ENCODE data around the gene NPLOC4.

GRCh38 chr17:81648013-81648706 lies 11.2 kb upstream of the NPLOC4 start:
- TF ChIP-seq, protein P1, sequence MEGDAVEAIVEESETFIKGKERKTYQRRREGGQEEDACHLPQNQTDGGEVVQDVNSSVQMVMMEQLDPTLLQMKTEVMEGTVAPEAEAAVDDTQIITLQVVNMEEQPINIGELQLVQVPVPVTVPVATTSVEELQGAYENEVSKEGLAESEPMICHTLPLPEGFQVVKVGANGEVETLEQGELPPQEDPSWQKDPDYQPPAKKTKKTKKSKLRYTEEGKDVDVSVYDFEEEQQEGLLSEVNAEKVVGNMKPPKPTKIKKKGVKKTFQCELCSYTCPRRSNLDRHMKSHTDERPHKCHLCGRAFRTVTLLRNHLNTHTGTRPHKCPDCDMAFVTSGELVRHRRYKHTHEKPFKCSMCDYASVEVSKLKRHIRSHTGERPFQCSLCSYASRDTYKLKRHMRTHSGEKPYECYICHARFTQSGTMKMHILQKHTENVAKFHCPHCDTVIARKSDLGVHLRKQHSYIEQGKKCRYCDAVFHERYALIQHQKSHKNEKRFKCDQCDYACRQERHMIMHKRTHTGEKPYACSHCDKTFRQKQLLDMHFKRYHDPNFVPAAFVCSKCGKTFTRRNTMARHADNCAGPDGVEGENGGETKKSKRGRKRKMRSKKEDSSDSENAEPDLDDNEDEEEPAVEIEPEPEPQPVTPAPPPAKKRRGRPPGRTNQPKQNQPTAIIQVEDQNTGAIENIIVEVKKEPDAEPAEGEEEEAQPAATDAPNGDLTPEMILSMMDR (IDR thresholded peaks at IDR 0.05): no peak
- no peak for TF ChIP-seq POLR2A (IDR thresholded peaks at IDR 0.05)

Data from thyroid gland (tissue), 4 donors.